GM21367 (cell line): ENCODE measurements around the gene KLK2.

ENCODE experiments used
- ATAC-seq: cut with Tn5 transposase; IDR thresholded peaks from one replicate; pipeline ENCODE4 v1.9.1; 2021; ENCODE audit not compliant: unreplicated experiment

Gene KLK2

DNA sequence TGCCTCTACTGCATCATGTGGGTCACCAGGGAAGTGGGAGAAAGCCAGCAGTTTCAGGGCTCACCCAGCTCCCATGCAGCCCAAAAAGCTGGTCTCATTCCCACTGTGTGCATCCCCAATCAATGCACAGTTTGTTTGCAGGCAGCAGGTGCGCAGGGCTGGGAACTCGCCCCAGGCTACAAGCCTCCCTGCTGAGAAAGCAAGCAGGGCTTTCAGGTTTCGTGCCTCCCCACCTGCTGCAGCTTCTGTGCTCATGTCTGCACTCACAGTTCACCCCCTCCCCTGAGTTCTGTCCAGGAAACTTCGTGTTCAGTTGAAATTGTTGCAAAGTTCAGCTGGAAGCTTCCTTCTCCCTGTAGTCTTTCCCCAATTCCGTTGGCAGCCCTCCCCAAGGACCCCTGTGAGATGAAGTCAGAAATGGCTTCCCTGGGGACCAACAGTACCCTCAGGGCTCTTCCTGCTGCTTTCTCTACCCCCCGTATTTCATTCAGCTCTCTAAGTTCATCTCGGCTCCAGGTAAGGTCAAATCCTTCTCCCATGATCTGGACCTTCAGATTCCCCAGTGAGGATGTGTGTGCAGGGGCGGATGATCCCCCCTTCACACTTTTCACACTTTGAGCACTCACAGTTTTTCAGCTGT is 28.8 kb upstream of the KLK2 start:
- no peak for ATAC-seq

DNA sequence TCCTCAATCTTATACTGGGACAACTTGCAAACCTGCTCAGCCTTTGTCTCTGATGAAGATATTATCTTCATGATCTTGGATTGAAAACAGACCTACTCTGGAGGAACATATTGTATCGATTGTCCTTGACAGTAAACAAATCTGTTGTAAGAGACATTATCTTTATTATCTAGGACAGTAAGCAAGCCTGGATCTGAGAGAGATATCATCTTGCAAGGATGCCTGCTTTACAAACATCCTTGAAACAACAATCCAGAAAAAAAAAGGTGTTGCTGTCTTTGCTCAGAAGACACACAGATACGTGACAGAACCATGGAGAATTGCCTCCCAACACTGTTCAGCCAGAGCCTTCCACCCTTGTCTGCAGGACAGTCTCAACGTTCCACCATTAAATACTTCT is 22.5 kb upstream of the KLK2 start:
- no peak for ATAC-seq

DNA sequence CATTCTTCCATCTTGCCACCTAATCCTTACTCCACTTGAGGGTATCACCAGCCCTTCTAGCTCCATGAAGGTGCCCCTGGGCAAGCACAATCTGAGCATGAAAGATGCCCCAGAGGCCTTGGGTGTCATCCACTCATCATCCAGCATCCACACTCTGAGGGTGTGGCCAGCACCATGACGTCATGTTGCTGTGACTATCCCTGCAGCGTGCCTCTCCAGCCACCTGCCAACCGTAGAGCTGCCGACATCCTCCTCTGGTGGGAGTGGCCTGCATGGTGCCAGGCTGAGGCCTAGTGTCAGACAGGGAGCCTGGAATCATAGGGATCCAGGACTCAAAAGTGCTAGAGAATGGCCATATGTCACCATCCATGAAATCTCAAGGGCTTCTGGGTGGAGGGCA is 21.6 kb upstream of the KLK2 start:
- no peak for ATAC-seq

DNA sequence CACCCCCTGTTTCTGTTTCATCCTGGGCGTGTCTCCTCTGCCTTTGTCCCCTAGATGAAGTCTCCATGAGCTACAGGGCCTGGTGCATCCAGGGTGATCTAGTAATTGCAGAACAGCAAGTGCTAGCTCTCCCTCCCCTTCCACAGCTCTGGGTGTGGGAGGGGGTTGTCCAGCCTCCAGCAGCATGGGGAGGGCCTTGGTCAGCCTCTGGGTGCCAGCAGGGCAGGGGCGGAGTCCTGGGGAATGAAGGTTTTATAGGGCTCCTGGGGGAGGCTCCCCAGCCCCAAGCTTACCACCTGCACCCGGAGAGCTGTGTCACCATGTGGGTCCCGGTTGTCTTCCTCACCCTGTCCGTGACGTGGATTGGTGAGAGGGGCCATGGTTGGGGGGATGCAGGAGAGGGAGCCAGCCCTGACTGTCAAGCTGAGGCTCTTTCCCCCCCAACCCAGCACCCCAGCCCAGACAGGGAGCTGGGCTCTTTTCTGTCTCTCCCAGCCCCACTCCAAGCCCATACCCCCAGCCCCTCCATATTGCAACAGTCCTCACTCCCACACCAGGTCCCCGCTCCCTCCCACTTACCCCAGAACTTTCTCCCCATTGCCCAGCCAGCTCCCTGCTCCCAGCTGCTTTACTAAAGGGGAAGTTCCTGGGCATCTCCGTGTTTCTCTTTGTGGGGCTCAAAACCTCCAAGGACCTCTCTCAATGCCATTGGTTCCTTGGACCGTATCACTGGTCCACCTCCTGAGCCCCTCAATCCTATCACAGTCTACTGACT is 18.4 kb upstream of the KLK2 start, which contains the start of gene KLK3:
Gene KLK3, plus strand, starts transcription at position 280 of the 775 bp plus-strand sequence. Its CDS starts 41 bp downstream, at position 321.
- ATAC-seq, result no peak

DNA sequence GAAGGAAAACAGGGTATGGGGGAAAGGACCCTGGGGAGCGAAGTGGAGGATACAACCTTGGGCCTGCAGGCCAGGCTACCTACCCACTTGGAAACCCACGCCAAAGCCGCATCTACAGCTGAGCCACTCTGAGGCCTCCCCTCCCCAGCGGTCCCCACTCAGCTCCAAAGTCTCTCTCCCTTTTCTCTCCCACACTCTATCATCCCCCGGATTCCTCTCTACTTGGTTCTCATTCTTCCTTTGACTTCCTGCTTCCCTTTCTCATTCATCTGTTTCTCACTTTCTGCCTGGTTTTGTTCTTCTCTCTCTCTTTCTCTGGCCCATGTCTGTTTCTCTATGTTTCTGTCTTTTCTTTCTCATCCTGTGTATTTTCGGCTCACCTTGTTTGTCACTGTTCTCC is 15.9 kb upstream of the KLK2 start:
- ATAC-seq, result no peak

DNA sequence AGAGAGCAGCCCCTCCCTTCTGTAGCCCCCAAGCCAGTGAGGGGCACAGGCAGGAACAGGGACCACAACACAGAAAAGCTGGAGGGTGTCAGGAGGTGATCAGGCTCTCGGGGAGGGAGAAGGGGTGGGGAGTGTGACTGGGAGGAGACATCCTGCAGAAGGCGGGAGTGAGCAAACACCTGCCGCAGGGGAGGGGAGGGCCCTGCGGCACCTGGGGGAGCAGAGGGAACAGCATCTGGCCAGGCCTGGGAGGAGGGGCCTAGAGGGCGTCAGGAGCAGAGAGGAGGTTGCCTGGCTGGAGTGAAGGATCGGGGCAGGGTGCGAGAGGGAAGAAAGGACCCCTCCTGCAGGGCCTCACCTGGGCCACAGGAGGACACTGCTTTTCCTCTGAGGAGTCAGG is 14.4 kb upstream of the KLK2 start:
- no peak for ATAC-seq

DNA sequence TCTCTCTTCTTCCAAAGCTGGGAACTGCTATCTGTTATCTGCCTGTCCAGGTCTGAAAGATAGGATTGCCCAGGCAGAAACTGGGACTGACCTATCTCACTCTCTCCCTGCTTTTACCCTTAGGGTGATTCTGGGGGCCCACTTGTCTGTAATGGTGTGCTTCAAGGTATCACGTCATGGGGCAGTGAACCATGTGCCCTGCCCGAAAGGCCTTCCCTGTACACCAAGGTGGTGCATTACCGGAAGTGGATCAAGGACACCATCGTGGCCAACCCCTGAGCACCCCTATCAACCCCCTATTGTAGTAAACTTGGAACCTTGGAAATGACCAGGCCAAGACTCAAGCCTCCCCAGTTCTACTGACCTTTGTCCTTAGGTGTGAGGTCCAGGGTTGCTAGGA is 13.4 kb upstream of the KLK2 start:
- no peak for ATAC-seq

DNA sequence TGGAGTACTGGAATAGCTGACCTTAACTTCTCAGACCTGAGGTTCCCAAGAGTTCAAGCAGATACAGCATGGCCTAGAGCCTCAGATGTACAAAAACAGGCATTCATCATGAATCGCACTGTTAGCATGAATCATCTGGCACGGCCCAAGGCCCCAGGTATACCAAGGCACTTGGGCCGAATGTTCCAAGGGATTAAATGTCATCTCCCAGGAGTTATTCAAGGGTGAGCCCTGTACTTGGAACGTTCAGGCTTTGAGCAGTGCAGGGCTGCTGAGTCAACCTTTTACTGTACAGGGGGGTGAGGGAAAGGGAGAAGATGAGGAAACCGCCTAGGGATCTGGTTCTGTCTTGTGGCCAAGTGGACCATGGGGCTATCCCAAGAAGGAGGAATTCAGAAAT is 12.2 kb upstream of the KLK2 start:
- ATAC-seq, result no peak

DNA sequence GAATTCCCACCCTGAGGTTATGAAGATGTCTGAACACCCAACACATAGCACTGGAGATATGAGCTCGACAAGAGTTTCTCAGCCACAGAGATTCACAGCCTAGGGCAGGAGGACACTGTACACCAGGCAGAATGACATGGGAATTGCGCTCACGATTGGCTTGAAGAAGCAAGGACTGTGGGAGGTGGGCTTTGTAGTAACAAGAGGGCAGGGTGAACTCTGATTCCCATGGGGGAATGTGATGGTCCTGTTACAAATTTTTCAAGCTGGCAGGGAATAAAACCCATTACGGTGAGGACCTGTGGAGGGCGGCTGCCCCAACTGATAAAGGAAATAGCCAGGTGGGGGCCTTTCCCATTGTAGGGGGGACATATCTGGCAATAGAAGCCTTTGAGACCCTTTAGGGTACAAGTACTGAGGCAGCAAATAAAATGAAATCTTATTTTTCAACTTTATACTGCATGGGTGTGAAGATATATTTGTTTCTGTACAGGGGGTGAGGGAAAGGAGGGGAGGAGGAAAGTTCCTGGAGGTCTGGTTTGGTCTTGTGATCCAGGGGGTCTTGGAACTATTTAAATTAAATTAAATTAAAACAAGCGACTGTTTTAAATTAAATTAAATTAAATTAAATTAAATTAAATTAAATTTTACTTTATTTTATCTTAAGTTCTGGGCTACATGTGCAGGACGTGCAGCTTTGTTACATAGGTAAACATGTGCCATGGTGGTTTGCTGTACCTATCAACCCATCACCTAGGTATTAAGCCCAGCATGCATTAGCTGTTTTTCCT is 11.5 kb upstream of the KLK2 start:
- ATAC-seq, result no peak

DNA sequence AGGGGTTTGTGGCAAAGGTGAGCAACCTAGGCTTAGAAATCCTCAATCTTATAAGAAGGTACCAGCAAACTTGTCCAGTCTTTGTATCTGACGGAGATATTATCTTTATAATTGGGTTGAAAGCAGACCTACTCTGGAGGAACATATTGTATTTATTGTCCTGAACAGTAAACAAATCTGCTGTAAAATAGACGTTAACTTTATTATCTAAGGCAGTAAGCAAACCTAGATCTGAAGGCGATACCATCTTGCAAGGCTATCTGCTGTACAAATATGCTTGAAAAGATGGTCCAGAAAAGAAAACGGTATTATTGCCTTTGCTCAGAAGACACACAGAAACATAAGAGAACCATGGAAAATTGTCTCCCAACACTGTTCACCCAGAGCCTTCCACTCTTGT is 3.8 kb upstream of the KLK2 start:
- no peak for ATAC-seq

DNA sequence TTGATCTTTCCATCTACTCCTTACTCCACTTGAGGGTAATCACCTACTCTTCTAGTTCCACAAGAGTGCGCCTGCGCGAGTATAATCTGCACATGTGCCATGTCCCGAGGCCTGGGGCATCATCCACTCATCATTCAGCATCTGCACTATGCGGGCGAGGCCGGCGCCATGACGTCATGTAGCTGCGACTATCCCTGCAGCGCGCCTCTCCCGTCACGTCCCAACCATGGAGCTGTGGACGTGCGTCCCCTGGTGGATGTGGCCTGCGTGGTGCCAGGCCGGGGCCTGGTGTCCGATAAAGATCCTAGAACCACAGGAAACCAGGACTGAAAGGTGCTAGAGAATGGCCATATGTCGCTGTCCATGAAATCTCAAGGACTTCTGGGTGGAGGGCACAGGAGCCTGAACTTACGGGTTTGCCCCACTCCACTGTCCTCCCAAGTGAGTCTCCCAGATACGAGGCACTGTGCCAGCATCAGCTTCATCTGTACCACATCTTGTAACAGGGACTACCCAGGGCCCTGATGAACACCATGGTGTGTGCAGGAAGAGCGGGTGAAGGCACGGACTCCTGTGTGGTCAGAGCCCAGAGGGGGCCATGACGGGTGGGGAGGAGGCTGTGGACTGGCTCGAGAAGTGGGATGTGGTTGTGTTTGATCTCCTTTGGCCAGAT is 2.7 kb upstream of the KLK2 start:
- ATAC-seq, result no peak

DNA sequence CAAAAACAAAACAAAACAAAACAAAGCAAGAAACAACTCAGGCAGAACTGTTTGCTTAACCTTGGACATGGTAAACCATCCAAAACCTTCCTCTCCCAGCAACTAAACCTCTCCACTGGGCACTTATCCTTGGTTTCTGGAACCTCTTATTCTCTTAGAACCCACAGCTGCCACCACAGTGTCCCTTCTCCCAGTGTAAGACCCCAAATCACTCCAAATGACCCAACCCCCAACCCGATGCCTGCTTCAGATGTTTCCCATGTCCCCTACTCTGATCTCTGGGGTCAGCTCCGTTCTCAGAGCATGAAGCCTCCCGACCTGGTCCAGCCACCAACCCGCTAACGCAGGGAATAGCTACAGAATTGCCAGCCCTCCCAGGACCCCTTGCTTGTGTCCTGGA is 972 bp downstream of the KLK2 start:
- ATAC-seq, result no peak

DNA sequence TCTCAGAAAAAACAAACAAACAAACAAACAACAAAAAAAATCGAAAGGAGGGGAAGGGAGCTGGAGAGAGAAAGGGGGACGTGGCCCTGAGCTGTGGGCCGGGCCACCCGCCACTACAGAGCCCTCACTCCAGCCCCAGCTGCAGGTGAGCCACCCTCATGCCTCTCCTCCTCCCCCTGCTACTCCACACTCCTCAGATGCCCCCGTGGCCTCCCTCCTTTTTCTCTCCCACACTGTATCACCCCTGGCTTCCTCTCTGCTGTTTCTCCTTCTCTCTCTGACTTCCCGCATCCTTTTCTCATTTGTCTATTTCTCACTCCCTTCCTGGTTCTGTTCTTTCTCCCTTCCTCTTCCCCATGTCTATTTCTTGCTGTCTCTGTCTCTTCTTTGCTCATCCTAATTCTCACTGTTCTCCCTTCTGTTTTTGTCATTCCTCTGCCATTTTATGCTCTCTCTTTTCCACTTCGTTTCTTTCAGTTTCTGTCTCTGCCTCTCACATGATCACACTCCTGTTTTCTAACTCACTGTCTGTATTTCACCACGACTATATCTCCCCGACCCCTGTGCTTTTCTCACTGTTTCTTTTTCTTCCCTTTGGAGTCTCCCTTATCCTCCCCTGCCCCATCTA is 2.7 kb downstream of the KLK2 start:
- no peak for ATAC-seq

DNA sequence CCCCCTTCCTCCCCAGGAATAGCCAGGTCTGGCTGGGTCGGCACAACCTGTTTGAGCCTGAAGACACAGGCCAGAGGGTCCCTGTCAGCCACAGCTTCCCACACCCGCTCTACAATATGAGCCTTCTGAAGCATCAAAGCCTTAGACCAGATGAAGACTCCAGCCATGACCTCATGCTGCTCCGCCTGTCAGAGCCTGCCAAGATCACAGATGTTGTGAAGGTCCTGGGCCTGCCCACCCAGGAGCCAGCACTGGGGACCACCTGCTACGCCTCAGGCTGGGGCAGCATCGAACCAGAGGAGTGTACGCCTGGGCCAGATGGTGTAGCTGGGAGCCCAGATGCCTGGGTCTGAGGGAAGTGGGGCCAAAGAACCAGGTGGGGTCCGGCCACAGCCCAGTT is 3.2 kb downstream of the KLK2 start:
- ATAC-seq, result no peak

DNA sequence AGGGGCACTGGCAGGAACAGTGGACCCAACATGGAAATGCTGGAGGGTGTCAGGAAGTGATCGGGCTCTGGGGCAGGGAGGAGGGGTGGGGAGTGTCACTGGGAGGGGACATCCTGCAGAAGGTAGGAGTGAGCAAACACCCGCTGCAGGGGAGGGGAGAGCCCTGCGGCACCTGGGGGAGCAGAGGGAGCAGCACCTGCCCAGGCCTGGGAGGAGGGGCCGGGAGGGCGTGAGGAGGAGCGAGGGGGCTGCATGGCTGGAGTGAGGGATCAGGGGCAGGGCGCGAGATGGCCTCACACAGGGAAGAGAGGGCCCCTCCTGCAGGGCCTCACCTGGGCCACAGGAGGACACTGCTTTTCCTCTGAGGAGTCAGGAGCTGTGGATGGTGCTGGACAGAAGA is 4.1 kb downstream of the KLK2 start:
- ATAC-seq, result no peak

DNA sequence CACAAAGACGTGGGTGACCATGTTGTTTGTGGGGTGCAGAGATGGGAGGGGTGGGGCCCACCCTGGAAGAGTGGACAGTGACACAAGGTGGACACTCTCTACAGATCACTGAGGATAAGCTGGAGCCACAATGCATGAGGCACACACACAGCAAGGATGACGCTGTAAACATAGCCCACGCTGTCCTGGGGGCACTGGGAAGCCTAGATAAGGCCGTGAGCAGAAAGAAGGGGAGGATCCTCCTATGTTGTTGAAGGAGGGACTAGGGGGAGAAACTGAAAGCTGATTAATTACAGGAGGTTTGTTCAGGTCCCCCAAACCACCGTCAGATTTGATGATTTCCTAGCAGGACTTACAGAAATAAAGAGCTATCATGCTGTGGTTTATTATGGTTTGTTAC is 5.6 kb downstream of the KLK2 start:
- no peak for ATAC-seq

DNA sequence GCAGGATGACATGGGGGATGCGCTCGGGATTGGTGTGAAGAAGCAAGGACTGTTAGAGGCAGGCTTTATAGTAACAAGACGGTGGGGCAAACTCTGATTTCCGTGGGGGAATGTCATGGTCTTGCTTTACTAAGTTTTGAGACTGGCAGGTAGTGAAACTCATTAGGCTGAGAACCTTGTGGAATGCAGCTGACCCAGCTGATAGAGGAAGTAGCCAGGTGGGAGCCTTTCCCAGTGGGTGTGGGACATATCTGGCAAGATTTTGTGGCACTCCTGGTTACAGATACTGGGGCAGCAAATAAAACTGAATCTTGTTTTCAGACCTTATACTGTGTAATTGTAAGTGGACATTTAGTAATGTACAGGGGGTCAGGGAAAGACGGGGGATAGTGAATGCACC is 7.0 kb downstream of the KLK2 start:
- no peak for ATAC-seq

DNA sequence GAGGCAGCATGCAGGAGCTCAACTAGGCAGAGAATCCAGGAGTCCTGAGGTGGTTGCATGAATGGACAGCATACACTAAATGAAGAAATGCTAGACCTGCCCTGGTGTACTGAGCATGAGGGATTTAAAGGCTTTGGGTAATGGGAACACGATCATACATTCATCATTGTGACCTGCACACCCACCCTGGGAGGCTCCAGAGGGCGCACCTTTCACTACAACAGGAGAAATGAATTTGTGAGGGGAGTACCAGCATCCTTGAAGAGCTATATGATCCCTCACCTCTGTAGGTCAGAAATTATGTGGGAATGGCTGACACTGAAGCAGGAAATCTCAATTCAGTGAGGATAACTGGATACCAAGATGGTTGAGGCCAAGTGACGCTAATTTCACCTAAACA is 8.9 kb downstream of the KLK2 start:
- ATAC-seq, result no peak

DNA sequence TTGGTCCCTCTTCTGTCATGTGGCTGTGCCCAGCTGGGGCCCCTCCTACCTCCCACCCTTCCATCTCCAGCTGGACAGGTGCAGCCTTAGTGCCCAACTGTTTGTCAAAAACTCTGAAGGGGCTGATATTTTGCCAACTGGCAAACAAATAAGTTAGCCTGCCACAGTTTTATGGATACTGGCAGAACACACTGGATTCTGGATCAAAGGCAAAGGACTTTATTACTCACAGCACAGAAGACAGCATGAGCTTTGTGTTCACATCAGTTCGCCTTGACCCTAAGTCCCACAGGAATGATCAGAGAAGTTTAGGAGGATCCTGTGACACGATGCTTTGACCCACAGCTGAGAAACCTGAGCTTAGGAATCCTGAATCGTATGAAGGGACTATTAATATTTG is 16.4 kb downstream of the KLK2 start:
- ATAC-seq, result no peak

DNA sequence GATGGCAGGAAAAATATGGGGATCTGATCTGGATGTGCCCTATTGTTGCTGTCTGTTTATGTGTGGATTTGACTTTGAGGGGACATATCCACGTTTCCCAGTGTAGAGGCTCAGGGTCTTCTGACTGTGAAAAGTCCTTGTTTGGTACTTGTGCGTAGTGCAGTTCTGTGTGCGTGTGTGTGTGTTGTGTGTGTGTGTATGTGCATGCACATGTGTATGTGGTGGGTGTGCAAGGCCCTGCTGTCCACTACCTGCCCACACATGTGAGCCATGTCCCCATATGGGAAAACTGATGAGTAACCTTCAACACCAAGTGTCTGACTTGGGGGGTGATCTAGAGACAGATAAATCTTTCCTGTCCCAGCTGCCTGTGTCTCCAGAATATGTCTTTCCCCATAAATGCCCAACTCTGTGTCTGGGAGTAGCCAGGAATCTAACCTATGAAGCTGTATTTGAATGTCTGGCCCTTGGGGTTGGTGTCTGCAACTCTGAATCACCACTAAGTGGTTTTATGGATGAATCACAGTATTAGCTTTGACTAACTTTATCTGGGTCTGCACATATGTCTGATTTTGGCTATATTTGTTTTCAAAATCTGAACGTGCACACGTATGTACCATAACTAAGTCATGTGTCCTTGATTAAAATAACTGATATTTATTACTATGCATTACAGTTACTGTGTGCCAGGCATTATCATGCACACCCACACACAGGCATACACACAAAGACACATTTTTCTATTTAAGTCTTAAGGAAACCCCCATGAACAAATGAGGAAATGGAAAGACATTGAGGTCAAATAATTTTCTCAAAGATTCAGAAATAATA is 17.4 kb downstream of the KLK2 start:
- ATAC-seq, result no peak
